Islet of Langerhans (tissue), 1 donor: Measurements from ENCODE around the gene GSTO2.
A peak's percentile ranks its signal among the peaks of the same experiment; 100 is the strongest.
"Not testable (repeated sequence)": the region's sequence is repeated elsewhere in the genome, so short reads cannot be mapped to it uniquely, and the experiment has no call there.

Source experiments
- FAIRE-seq: peaks from one replicate; lab custom pipeline; 2011; peaks lifted over from hg19 to GRCh38; lab: Jason Lieb, UNC

Gene GSTO2

DNA sequence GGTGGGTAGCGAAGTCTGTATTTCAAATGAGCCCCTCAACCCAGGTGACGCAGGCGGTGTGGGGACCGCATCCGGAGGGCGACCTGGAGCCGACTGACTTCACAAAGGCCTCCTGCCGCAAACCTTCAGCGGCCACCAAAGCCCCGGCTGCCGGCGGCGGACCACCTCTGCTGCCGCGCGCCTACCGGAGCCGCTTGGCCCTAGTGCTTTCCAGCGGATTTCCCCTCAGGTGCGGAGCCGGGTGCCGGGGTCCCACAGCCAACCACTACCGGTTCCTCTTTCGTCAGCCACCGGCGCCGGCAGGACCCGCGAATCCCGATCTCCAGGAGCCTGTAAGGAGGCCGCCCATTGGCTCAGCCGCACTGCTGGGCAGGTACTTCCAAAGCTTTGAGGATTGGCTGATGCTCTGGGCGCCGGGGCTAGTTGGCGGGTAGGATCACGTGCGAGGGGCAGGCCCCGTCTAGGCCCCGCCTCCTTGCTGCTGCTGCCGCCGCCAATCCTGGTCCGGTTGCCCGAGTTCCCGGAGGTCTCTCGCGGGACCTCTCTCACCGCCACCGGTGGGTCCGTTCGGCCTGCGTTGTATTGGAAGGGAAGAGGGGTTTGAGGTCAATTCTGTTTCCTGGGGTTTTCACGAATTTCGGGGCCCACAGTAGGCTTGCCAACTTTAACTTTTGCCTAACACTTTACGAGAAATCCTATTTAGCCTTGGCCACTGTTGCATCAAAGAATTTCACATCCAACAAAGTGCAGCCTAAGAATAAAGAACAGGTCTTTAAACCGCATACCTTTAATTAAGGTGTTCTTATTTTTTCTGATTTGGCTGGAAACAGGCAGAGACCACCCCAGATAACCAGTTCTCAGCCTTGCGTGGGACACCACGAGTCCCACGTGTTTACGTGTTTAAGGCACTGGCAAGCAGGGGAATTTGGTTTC lies at the start of gene GSTO2:
Gene GSTO2, plus strand, starts transcription at position 472 of the 933 bp plus-strand sequence. CDS start 5,732 bp downstream, outside the sequence.
- FAIRE-seq = peak; percentile 71

DNA sequence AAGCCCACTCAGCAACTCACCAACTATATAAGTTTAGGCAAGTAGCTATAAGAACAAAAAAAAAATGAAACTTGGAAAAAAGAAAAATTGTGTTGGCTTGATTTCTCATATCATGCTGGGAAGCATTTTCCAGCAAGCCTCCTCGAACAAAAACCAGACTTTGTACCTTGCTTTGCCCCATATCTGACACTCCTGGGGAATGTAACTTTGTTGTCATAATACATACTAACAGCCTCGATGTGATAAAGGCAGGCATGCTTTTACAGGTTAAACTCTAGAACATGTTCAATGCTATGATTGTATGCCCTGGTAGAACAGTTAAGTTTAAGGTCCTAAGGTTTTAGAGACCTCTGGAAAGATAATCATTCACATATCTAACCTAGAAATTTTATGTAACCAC lies 48.5 kb upstream of the GSTO2 start:
- no peak for FAIRE-seq

DNA sequence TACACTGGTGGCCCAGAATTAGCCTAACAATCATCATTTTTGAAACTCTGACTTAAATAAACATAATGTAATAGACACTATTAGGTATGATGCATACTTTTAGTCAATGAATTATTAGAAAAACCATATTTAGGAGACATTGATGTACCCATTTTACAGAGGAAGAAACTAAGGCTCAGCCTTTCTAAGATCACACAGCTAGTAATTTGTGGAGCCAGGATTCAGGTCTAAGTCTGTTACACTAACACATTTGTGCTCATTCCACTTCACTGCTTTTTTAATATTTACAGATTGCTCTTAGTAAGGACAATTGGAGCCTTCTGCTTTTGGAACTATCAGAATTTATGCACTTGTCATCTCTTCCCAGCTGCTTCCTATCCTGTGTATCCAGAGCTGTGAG lies 45.7 kb upstream of the GSTO2 start:
- peak; percentile 9 for FAIRE-seq

DNA sequence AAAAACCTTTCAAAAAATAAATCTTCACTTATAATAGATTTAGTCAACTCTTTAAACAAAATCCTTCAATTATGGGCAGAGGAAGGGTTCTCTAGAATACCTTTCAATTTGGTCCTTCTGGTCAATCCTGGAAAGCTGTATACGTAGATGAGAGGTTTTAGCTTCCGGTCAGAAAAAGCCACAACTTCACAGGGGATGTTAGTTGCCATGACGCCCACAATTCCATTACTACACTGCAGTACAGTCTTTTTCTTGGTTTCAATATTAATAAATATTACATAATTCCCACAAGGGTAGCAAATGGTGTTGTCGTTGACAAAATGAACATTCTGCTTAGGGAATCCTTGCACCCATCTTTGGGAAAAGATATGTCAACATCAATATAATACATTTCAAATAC lies 38.5 kb upstream of the GSTO2 start:
- no peak for FAIRE-seq

DNA sequence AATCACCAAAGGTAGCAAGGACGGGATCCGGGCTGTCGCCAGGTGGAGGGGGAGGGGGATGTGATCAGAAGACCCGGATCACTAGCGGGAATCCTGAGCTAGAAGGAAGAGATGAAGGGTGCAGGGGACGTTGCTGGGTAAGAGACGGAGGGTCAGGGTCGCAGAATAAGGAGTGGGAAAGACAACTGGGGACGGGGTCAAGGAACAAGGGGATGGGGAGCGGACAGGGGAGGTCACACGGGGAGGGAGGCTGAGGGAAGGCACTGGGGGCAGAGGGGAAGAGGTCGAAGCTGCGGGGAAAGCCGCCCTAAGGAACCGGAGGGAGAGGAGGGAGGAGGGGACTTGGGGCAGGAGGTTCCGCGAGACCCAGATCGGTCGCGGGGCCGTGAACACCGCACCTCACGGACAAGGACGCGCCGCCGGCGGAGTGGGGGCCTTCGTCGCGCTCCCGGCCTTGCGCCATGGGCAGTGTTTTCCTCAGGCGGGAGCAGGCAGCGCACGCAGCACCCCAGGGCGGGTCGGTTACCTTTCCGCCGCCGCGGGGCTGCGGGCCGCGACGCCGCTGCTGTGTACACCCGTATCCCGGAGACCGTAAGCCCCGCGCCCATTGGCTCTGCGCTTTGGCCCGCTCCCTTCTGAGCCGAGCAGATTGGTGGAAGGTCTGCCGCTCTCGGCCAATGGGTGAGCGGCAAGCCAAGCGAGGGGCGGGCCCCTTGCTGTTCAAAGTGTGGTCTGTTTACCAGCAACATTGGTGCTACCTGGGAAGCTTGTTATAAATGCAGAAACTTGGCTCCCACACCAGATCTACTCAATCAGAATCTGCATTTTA lies 37.0 kb upstream of the GSTO2 start, which contains the start of gene CFAP43:
Gene CFAP43, minus strand, starts transcription at position 581 of the 829 bp plus-strand sequence. Its CDS starts 118 bp downstream, at position 463.
- peak; percentile 98 for FAIRE-seq

DNA sequence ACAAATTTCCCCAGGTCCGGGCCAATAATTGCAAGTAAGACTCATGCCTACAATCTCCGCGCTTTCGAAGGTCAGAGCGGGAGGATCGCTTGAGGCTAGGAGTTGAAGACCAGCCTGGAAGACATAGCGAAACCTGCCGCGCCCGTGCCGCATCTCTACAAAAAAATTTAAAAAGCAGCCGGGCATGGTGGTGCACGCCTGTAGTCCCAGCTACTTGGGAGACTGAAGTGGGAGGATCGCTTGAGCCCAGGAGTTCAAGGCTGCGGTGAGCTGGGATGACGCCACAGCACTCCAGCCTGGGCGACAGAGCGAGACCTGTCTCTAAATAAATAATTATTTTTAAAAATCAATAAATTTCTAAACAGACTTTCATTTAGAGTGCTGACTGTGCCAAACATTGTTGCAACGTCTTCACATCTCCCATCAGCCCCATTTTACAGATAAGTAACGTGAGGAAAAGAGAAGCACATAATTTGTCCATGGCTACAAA lies 36.3 kb upstream of the GSTO2 start:
- FAIRE-seq = no peak

GRCh38 chr10:104233817-104234216 lies 35.2 kb upstream of the GSTO2 start:
- FAIRE-seq = no peak

GRCh38 chr10:104234934-104235333 lies 34.0 kb upstream of the GSTO2 start:
- no peak for FAIRE-seq

DNA sequence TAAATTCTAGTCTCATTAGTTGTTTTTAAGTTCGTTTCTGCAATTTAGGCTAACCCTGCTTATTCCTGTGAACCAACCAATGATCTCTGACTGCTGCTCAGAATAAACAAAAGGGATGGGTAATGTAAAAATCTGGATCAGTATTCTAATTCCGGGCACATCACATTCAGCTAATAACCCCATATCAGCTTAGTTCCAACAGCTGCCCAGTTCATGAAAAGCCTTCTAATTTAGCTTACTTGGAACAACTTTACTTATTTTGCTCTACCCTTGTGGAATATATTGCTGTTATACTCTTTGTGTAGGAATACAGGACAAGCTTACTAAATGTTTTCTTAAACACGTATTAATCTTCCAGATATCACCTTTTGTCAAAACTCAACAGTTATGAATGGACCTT lies 33.2 kb upstream of the GSTO2 start:
- no peak for FAIRE-seq

GRCh38 chr10:104240078-104240477 lies 28.9 kb upstream of the GSTO2 start:
- FAIRE-seq = no peak

- FAIRE-seq = no peak
Measured at GRCh38 chr10:104242545-104242944, 26.4 kb upstream of the GSTO2 start.

GRCh38 chr10:104243009-104243408 lies 26.0 kb upstream of the GSTO2 start:
- not testable (repeated sequence) for FAIRE-seq

- FAIRE-seq = no peak
Measured at GRCh38 chr10:104243512-104243911, 25.5 kb upstream of the GSTO2 start.

- FAIRE-seq = no peak
Measured at GRCh38 chr10:104245066-104245632, 23.8 kb upstream of the GSTO2 start.

GRCh38 chr10:104246976-104247375 lies 22.0 kb upstream of the GSTO2 start:
- FAIRE-seq = no peak

DNA sequence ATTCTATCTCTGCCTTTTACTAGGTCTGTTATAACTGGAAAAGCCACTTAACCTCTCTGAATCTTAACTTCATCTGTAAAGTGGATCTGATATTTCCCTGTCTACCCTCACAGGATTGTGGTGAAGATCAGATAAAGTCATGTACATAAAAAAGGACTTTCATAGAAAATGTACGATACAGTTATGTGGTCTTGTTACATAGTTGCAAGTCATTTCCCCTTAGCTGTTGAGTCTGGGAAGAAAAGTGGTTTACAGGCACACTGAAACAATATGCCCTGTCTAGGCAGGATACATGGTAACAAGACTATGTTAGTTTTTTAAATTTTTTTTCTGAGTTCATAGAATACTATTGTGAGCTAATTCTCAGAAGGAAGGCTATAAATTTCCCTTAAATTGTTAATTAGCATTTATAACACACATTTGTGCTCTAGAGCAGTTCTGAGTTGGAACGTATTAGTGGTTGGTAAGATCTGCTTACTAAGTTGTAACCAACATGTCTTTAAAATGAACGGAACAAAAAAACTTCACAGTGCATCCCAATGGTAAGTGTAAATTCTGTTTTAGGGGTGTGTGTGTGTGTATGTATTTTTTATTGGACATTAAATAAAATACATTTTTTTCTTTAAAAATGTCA lies 21.4 kb upstream of the GSTO2 start:
- FAIRE-seq = no peak

DNA sequence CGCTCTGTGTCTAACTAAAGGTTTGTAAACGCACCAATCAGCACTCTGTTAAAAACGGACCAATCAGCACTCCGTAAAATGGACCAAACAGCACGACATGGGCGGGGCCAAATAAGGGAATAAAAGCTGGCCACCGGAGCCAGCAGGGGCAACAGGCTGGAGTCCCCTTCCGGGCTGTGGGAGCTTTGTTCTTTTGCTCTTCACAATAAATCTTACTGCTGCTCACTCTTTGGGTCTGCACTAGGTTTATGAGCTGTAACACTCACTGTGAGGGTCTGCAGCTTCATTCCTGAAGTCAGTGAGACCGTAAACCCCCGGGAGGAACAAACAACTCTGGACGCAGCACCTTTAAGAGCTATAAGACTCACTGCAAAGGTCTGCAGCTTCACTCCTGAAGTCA lies 20.1 kb upstream of the GSTO2 start:
- not testable (repeated sequence) for FAIRE-seq

DNA sequence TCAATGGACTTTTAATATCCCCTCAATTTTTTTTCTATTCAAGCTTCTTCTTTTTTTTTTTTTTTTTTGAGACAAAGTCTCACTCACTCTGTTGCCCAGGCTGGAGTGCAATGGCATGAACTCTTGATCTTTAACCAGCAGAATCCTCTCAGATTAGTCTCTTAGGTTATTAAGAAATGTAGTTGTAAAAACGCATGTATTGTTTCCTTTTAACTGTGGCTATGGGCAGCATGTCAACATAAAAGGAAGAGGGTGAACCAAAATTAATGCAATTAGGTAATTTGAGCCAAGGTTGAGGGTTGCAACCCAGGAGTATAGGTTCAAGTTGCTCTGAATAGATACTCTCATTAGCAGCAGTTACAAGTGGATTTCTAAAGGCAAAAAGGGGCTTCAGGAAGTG lies 18.6 kb upstream of the GSTO2 start:
- FAIRE-seq = no peak

DNA sequence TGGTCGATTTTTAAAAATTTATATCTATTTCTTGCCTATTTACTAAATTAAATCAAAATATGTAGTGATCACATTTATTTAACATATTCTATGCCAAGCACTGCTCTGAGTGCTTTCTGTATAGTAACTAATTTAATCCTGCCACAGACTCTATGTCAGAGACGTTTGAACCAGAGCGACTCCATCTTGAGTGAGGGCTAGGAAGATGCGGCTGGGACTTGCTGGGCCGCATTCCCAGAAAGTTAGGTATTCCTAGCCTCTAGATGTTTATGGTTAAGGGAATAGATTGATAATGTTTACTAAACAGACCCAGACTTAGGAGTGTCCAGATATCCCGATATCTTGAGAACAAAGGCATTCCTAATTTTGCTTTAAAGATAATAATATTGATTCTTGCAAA lies 17.5 kb upstream of the GSTO2 start:
- FAIRE-seq = no peak

DNA sequence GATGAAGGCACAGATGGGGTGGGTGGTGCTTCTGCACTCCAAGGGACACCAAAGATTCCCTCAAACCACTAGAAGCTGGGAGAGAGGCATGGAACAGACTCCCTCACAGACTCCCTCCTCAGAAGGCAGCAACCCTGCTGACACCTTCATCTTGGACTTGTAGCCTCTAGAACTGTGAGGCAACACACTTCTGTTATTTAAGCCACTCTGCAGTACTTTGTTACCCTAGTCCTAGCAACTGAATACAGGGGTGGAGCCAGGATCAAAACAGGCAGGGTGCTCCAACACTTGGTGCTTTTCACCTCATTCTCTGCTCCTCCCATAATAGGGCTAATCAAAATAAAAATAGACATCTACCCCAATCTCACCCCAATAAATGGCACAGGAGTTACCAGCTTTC lies 16.6 kb upstream of the GSTO2 start:
- FAIRE-seq = no peak

DNA sequence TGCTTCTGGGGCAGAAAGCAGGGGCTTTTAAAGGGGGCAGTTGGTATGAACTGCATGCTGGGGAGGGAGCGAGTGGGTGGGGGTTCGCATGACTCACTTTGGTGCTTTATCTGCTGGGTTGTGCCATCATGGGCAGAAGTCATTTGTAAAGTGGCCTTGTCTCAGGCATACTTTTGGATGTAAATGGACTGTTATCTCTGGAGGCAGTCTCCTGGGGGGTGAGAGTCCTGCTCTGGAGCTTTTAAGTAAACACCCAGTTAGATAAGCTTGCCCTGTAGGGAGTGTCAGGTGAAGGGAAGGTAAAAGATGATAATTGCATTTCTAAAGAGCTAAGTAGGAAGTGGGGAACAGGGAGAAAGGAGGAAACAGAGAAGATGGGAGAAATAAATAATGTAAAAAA lies 15.9 kb upstream of the GSTO2 start:
- no peak for FAIRE-seq
